CD4-positive, alpha-beta T cell treated with Interleukin-15 for 1 hour (primary cell): ENCODE results near the gene MSX1.

ENCODE experiments used
- DNase-seq: peaks from one replicate; pipeline ENCODE4 v3.0.0-alpha.2; 2020

MSX1 gene

GRCh38 chr4:4871242-4871572, 11.7 kb downstream of the MSX1 start:
- no peak for DNase-seq

DNA sequence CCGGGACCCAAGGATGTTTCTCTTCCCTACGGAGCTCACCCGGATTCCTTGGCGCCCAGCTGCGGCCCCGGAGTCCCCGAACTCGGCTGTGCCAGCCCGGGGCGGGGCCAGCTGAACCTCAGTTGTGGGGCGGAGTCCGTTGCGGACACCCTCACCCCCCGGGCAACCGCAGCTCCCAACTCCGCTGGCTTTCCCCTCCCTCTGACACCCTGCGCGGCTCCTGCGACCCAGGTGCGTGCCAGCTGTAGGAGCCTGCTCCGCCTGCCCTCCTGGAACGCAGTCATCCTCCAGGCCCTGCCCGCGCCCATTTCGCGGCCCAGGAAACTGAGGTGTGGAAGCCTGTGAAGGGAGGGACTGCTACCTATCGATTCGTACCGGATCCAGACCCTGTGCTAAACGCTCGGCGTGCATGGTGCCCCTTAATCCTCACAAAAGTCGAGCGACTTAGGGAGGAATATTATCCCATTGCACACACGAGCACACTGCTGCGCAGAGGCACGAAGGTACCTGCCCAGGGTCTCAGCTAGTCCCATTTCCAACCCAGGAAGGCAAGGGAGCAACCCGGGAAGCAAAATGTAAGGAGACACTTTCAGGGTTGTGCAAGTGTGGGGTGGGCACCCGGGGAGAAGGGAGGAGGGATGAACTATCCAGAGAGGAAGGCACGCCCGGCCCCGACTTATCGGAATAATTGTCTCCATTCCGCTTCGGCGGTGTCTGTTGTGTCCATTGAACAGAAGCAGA, 12.3 kb downstream of the MSX1 start:
- DNase-seq: no peak

GRCh38 chr4:4872314-4872903, 12.9 kb downstream of the MSX1 start:
- DNase-seq: no peak

GRCh38 chr4:4873203-4873602, 13.7 kb downstream of the MSX1 start:
- DNase-seq: no peak

GRCh38 chr4:4874254-4874653, 14.8 kb downstream of the MSX1 start:
- no peak for DNase-seq

DNA sequence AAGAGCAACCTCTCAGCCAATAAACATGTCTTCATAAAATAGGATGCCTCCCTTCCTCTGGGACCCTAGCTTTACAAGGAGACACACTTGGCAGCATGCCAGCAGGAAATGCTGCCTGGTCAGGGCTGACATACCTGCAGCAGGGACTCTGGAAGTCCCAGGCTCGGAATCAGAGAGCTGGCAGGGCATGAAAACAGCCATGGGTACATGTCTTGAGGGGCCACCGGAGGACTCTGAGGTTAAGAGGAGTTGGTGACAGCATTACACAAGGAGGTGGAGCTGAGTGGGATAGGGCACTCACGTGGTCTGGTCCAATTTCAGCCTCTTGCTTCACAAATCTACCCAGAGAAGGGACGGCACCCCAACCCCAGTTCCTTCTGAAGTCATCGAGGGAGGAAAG, 15.7 kb downstream of the MSX1 start:
- no peak for DNase-seq

GRCh38 chr4:4875611-4876010, 16.1 kb downstream of the MSX1 start:
- DNase-seq: no peak

GRCh38 chr4:4876945-4877661, 17.6 kb downstream of the MSX1 start:
- DNase-seq: no peak

GRCh38 chr4:4880492-4880891, 21.0 kb downstream of the MSX1 start:
- DNase-seq: no peak

DNA sequence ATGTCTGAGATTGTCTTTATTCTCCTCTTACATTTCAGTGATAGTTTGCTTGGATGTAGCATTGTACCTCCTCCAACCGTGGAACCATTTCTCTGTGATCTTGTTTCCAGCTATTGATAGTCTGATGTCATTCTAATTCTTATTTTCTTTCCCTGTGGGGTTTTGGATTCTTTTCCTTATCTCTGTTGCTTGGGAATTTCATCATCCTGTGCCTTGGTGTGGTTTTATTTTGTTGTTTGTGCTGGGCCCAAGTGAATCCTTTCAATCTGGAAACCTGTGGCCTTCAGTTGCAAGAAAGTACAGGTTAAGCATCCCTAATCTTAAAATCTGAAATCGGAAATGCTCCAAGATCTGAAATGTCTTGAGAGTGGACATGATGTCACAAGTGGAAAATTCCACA, 22.0 kb downstream of the MSX1 start:
- DNase-seq: no peak

- DNase-seq: no peak
Observed at GRCh38 chr4:4884611-4885010, 25.1 kb downstream of the MSX1 start.

GRCh38 chr4:4887426-4887825, 28.0 kb downstream of the MSX1 start:
- DNase-seq: no peak

- DNase-seq: no peak
Observed at GRCh38 chr4:4888695-4889094, 29.2 kb downstream of the MSX1 start.

- no peak for DNase-seq
Observed at GRCh38 chr4:4889781-4890180, 30.3 kb downstream of the MSX1 start.

GRCh38 chr4:4890574-4891255, 31.2 kb downstream of the MSX1 start:
- DNase-seq: no peak

DNA sequence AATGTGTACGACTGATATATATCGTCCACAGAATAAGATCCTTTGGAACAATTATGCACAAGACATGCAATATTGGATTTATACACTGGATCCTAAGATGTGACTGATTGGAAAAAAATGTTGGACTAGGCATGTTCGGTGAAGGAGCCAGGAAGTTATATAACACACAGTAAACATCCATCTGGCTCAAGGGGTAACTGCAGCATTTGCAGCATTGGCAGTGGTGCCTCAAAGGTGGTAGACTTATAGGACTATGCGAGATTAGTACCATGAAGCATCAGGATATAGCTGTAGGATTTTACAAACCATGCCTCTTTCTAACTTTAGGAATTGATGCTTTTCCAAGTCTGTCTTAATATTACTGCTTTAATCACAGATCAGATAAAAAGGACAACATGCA, 34.3 kb downstream of the MSX1 start:
- DNase-seq: no peak

DNA sequence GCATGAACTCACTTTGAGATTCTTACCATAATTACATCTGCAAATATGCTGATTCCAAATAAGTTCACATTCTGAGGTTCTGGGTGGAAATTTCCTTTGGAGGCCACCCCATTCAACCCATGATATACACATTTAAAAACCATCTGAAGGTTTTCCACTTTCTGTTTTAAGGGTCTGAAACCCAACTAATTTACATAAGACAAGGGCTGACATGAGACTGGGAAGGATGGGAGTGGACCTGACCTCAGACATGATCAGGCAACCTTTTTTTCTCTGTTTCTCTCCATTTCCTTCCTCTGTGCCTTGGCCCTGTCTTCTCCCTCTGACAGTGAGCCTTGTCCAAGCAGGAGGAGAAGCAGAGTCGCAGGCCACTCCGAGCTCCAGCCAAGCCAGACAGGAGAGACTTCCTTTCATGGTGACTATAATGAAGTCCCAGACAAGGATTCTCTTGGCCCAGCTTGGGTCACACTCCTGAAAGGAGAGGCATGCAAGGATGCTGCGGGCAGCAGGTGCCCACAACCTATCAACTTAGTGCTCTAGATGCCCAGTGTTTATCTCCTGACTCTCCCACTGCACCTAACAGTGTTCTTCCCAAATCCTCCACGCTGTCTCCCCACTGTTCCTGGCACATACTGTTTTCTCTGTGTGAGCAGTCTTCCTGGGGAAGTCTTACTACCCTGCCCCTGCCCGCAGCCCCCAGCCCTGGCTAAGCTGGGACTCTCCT, 39.9 kb downstream of the MSX1 start:
- no peak for DNase-seq

DNA sequence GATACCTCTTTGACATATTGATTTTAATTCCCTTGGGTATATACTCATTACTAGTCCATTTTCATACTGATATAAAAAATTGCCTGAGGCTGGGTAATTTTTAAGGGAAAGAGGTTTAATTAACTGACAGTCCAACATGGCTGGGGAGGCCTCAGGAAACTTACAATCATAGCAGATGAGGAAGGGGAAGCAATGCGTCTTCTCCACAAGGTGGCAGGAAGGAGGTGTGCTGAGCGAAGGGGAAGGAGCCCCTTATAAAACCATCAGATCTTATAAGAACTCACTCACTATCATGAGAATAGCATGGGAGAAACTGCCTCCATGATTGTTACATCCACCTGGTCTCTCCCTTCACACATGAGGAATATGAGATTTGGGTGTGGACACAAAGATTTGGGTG, 42.4 kb downstream of the MSX1 start:
- no peak for DNase-seq

GRCh38 chr4:4912155-4912554, 52.7 kb downstream of the MSX1 start:
- DNase-seq: no peak

DNA sequence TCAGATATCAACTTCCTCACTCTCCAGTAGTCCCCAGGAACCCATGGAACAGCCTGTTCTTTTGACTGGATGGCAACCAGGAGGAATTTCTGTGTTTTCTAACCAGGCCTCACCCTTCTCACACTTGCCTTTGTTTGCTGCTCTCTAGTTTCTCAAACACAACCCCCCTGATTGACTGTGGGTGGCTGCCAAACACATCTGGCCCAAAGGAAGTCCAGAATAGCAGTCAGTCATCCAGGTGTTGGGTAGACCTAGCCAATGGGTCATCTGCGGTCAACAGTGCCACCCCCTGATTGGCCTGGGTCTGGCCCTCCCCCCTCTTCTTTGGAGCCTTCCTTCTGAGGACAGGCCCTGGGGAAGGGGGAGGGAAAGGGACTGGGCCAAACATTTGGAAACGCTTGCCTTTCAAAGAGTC, 53.7 kb downstream of the MSX1 start:
- DNase-seq: no peak
